ENCODE measurements around the gene GAA. TPM values are rescaled to one million over a fixed set of nuclear protein-coding genes. Genes with fewer than 3 reads are reported as not detected.
"Not testable (repeated sequence)": the region's sequence is repeated elsewhere in the genome, so short reads cannot be mapped to it uniquely, and the experiment has no call there.

GAA gene
- polyA plus RNA-seq, 6 donors from 2014 or later: 6.5 to 18.2 (median 14.5) TPM

GRCh38 chr17:80087346-80088265 is 13.8 kb upstream of the GAA start:
- Mint-ChIP-seq H3K27ac (no peak overlapping the region), H3K9me3 (peaks cover 0 to 1% (median 0%) of the 10 kb centered on the region in 7 donors), H3K4me3 (no peak overlapping the region), H3K4me1 (peaks cover 4% of the 10 kb centered on the region in 3 donors), H3K27me3 (peaks cover 5 to 18% (median 11%) of the 10 kb centered on the region in 3 donors), H3K36me3 (no peaks in the 10 kb centered on the region)
- DNase-seq: no peak
- ATAC-seq (ENCODE audit: low read depth in 2 of 2): no peak

GRCh38 chr17:80089762-80090161 is 11.6 kb upstream of the GAA start:
- Mint-ChIP-seq H3K27me3 (peaks cover 5 to 14% (median 7%) of the 10 kb centered on the region in 3 donors), H3K4me3 (no peak overlapping the region), H3K27ac (no peak overlapping the region), H3K4me1 (no peaks in the 10 kb centered on the region), H3K9me3 (peaks cover 0 to 1% (median 0%) of the 10 kb centered on the region in 7 donors), H3K36me3 (no peaks in the 10 kb centered on the region)
- ATAC-seq (ENCODE audit: low read depth in 2 of 2): no peak
- no peak for DNase-seq

- not testable (repeated sequence) for H3K9me3 Mint-ChIP-seq; ATAC-seq (ENCODE audit: low read depth in 2 of 2)
- peaks cover 5 to 16% (median 7%) of the 10 kb centered on the region in 3 donors for H3K27me3 Mint-ChIP-seq
Measured at GRCh38 chr17:80090164-80090563, 11.2 kb upstream of the GAA start.

GRCh38 chr17:80091376-80091775 is 10.0 kb upstream of the GAA start:
- H3K4me3 Mint-ChIP-seq: no peak overlapping the region
- peaks cover 0 to 1% (median 0%) of the 10 kb centered on the region in 7 donors for H3K9me3 Mint-ChIP-seq
- H3K36me3 Mint-ChIP-seq: no peaks in the 10 kb centered on the region
- no peaks in the 10 kb centered on the region for H3K4me1 Mint-ChIP-seq
- no peak for DNase-seq
- H3K27ac Mint-ChIP-seq: no peak overlapping the region
- H3K27me3 Mint-ChIP-seq: peaks cover 0 to 19% (median 5%) of the 10 kb centered on the region in 3 donors
- ATAC-seq (ENCODE audit: low read depth in 2 of 2): no peak

More at GRCh38 chr17:80090164-80090563, 11.2 kb upstream of the GAA start:
- H3K4me1 Mint-ChIP-seq, H3K36me3 Mint-ChIP-seq, H3K27ac Mint-ChIP-seq, H3K4me3 Mint-ChIP-seq, DNase-seq: not testable (repeated sequence)

- Mint-ChIP-seq H3K4me1 (no peaks in the 10 kb centered on the region), H3K36me3 (no peaks in the 10 kb centered on the region), H3K27me3 (peaks cover 0 to 10% (median 5%) of the 10 kb centered on the region in 3 donors), H3K27ac (peak overlapping the region in 1 of 6 donors; percentile 88), H3K9me3 (peaks cover 0 to 1% (median 0%) of the 10 kb centered on the region in 7 donors), H3K4me3 (no peak overlapping the region)
- ATAC-seq (ENCODE audit: low read depth in 2 of 2): no peak
- DNase-seq: no peak
Measured at GRCh38 chr17:80092959-80093358, 8.4 kb upstream of the GAA start.

GRCh38 chr17:80095038-80095843 is 6.1 kb upstream of the GAA start:
- no peaks in the 10 kb centered on the region for H3K9me3 Mint-ChIP-seq
- peaks cover 0 to 5% (median 0%) of the 10 kb centered on the region in 3 donors for H3K27me3 Mint-ChIP-seq
- H3K4me3 Mint-ChIP-seq: no peak overlapping the region
- no peak for ATAC-seq (ENCODE audit: low read depth in 2 of 2)
- no peak overlapping the region for H3K27ac Mint-ChIP-seq
- peaks cover 2 to 7% (median 3%) of the 10 kb centered on the region in 3 donors for H3K4me1 Mint-ChIP-seq
- H3K36me3 Mint-ChIP-seq: no peaks in the 10 kb centered on the region
- DNase-seq: no peak

- Mint-ChIP-seq H3K36me3 (no peaks in the 10 kb centered on the region), H3K27me3 (peaks cover 0 to 5% (median 0%) of the 10 kb centered on the region in 3 donors), H3K27ac (no peak overlapping the region), H3K4me1 (peaks cover 7 to 14% (median 10%) of the 10 kb centered on the region in 3 donors), H3K9me3 (no peaks in the 10 kb centered on the region), H3K4me3 (no peak overlapping the region)
- no peak for DNase-seq
- ATAC-seq (ENCODE audit: low read depth in 2 of 2): no peak
Measured at GRCh38 chr17:80095844-80096475, 5.4 kb upstream of the GAA start.

GRCh38 chr17:80096561-80097021 is 4.8 kb upstream of the GAA start:
- ATAC-seq (ENCODE audit: low read depth in 2 of 2) (no peak), DNase-seq (no peak)
- Mint-ChIP-seq H3K27me3 (peaks cover 0 to 5% (median 0%) of the 10 kb centered on the region in 3 donors), H3K4me3 (no peak overlapping the region), H3K27ac (no peak overlapping the region), H3K9me3 (no peaks in the 10 kb centered on the region), H3K4me1 (peaks cover 9 to 14% (median 12%) of the 10 kb centered on the region in 3 donors), H3K36me3 (no peaks in the 10 kb centered on the region)

GRCh38 chr17:80097127-80097621 is 4.2 kb upstream of the GAA start:
- H3K27ac Mint-ChIP-seq: no peak overlapping the region
- ATAC-seq (ENCODE audit: low read depth in 2 of 2) (no peak), DNase-seq (no peak)
- H3K4me3 Mint-ChIP-seq: peak overlapping the region in 2 of 8 donors; percentile 35 to 73
- H3K27me3 Mint-ChIP-seq: peaks cover 0 to 5% (median 0%) of the 10 kb centered on the region in 3 donors
- H3K36me3 Mint-ChIP-seq: no peaks in the 10 kb centered on the region
- peaks cover 15 to 20% (median 17%) of the 10 kb centered on the region in 3 donors for H3K4me1 Mint-ChIP-seq
- H3K9me3 Mint-ChIP-seq: no peaks in the 10 kb centered on the region

GRCh38 chr17:80097844-80098691 is 3.3 kb upstream of the GAA start:
- Mint-ChIP-seq H3K9me3 (no peaks in the 10 kb centered on the region), H3K27ac (peak overlapping the region in 2 of 6 donors; percentile 4 to 83), H3K4me3 (peak overlapping the region in 3 of 8 donors; percentile 13 to 73 (median 56)), H3K27me3 (peaks cover 0 to 5% (median 0%) of the 10 kb centered on the region in 3 donors), H3K36me3 (no peaks in the 10 kb centered on the region), H3K4me1 (peaks cover 16 to 28% (median 23%) of the 10 kb centered on the region in 3 donors)
- DNase-seq: no peak
- ATAC-seq (ENCODE audit: low read depth in 2 of 2): no peak

- no peak for DNase-seq
- ATAC-seq (ENCODE audit: low read depth in 2 of 2): no peak
- Mint-ChIP-seq H3K27me3 (peaks cover 0 to 5% (median 0%) of the 10 kb centered on the region in 3 donors), H3K4me1 (peaks cover 16 to 33% (median 28%) of the 10 kb centered on the region in 3 donors), H3K4me3 (peak overlapping the region in 7 of 8 donors; percentile 24 to 88 (median 52)), H3K36me3 (no peaks in the 10 kb centered on the region), H3K9me3 (no peaks in the 10 kb centered on the region), H3K27ac (peak overlapping the region in 1 of 6 donors; percentile 65)
Measured at GRCh38 chr17:80099291-80100034, 1.9 kb upstream of the GAA start.

- no peak for ATAC-seq (ENCODE audit: low read depth in 2 of 2)
- Mint-ChIP-seq H3K27me3 (peaks cover 0 to 5% (median 0%) of the 10 kb centered on the region in 3 donors), H3K27ac (peak overlapping the region in 1 of 6 donors; percentile 79), H3K4me3 (peak overlapping the region in 6 of 8 donors; percentile 42 to 93 (median 89)), H3K4me1 (peaks cover 16 to 33% (median 28%) of the 10 kb centered on the region in 3 donors), H3K9me3 (no peaks in the 10 kb centered on the region), H3K36me3 (no peaks in the 10 kb centered on the region)
- DNase-seq: no peak
Measured at GRCh38 chr17:80100035-80100323, 1.4 kb upstream of the GAA start.
